VCaP (cell line): ENCODE data around the gene ARFGEF2.

Source experiments
- H3K27ac ChIP-seq: fragments of 450-650 bp; 2 replicates; pipeline ENCODE4 v1.5.1; 2017
- CTCF ChIP-seq: fragments of 450-650 bp; conservative IDR thresholded peaks from 2 replicates; pipeline ENCODE4 v1.5.1; 2017; ENCODE audit warnings: mild to moderate bottlenecking, moderate library complexity

ARFGEF2 gene

DNA sequence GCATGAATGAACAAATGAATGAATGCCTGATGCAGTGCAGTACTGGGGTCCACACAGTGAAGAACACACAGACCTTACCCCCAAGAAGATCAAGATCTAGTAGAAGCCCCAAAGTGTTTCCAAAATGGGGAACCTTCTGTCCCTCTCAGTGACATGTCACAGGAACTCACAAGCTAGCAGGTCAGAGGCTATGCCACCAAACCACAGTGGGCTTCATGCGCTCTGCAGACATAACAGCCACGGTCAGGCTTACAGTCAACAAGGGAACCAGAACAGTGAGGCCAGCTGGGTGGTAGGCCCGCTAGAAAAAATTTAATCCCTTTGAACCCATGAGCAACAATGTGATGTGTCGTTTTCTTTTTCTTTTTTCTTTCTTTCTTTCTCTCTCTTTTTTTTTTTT lies 20.2 kb upstream of the ARFGEF2 start:
- TF ChIP-seq CTCF = no peak
- no peak overlapping the region for H3K27ac ChIP-seq

- H3K27ac ChIP-seq = no peak overlapping the region
- TF ChIP-seq CTCF = no peak
Observed at GRCh38 chr20:48903705-48904104, 17.8 kb upstream of the ARFGEF2 start.

DNA sequence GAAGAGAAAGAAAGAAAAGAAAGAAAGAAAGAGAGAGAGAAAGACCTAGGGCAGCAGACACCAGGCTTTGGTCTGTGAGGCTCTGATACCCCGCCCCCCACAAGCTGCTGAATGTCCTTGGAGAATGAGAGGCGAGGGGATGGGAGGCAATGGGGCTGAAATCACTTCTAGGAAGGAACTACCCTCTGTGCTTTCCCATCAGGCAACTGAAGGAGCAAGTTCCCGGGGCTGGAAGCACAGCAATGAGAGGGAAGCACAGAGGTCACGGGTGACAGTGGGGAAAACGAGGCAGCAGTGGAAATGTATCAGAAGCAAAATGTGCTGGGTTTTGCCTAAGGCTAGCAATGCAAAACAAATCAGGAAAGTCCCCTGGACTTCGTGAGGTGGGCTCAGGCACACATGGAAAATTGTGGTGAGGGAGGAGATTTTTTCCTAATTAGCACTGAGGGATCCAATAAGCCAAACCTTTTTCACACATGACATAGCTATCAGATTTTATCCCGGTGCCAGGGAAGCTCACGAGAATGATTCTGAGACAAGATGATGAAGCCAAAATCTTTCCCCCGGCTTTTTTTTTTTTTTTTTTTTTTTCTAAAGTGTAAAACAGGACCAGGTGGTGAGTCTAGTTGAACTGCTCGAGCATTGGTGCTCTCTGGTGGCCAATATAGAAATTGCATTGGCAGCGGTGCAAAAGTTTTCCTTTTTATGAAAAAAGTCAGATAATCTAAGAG lies 16.8 kb upstream of the ARFGEF2 start:
- H3K27ac ChIP-seq = peak overlapping the region; percentile 15; the same call in 1 of the 2 replicates

DNA sequence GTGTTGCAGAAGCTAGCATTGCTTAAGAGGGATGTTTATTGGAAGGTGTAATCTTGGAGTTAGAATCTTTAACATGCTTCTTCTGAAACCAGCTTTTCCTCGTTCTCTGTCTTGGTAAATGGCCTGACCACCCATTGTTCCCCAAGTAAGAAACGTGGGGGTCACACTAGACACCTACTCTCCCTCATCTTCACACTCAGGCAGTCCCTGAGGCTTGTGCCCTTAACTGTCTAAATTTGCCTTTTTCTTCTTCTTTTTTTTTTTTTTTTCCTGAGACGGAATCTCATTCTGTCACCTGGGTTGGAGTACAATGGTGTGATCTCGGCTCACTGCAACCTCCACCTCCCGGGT lies 16.2 kb upstream of the ARFGEF2 start:
- peak; percentile 52; the same call in 1 of the 2 replicates for TF ChIP-seq CTCF
- no peak overlapping the region for H3K27ac ChIP-seq

More for the DNA sequence above, 16.8 kb upstream of the ARFGEF2 start:
- TF ChIP-seq CTCF = peak; percentile 92

GRCh38 chr20:48906221-48906877 lies 15.2 kb upstream of the ARFGEF2 start:
- H3K27ac ChIP-seq = no peak overlapping the region
- no peak for TF ChIP-seq CTCF

DNA sequence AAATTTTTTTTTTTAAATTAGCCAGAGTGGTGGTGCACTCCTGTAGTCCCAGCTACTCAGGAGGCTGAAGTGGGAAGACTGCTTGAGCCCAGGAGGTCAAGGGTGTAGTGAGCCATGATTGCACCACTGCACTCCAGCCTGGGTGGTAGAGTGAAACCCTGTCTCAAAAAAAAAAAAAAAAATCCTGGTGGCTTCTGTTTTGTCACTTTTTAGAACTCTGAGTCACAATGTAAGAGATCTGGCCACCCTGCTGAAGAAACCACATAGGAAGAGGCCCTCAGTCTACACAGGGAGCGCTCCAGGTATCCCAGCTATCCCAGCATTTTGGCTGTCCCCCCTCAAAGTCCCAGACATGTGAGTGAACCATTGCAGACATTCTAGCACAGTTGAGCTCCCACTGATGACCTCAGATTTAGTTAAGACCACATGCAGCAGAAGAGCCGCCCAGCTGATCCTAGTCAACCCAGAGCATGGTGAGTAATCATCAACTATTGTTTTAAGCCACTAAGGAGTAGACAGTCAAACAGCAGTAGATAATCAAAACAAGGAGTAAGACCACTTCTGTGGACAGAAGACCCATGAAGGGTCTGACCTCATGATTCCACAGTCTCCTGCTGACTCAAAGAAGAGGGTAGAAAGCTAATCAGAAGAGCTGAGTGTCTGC lies 12.7 kb upstream of the ARFGEF2 start:
- no peak for TF ChIP-seq CTCF

GRCh38 chr20:48909910-48910309 lies 11.6 kb upstream of the ARFGEF2 start:
- H3K27ac ChIP-seq = no peak overlapping the region
- no peak for TF ChIP-seq CTCF

More for the DNA sequence above, 12.7 kb upstream of the ARFGEF2 start:
- H3K27ac ChIP-seq = no peak overlapping the region
